HepG2 (cell line): ENCODE results near the gene CPLX1. TPM values are rescaled to one million over a fixed set of nuclear protein-coding genes. Genes with fewer than 3 reads are reported as not detected.

Source experiments
- ARID2 ChIP-seq: sonication (generic); formaldehyde crosslinking; IDR thresholded peaks from 2 replicates; pipeline ENCODE4 v1.8.1; 2022; ENCODE audit warnings: mild to moderate bottlenecking, missing genetic modification reagents, borderline replicate concordance
- JARID2 ChIP-seq: sonication (generic); formaldehyde crosslinking; IDR thresholded peaks from 2 replicates; pipeline ENCODE4 v1.8.1; 2023; ENCODE audit warnings: missing genetic modification reagents, inconsistent platforms; ENCODE audit not compliant: insufficient replicate concordance
- NFATC3 ChIP-seq: sonication (generic); formaldehyde crosslinking; IDR thresholded peaks from 2 replicates; pipeline ENCODE4 v1.5.1; 2020; ENCODE audit warnings: mild to moderate bottlenecking, missing genetic modification reagents
- PCBP2 ChIP-seq: fragments of 200-400 bp; formaldehyde crosslinking; optimal IDR thresholded peaks from 2 replicates; pipeline ENCODE3; 2018; ENCODE audit warnings: low read length, low read depth; ENCODE audit not compliant: poor library complexity, severe bottlenecking
- SIN3A ChIP-seq: IDR thresholded peaks from 2 replicates; pipeline ENCODE4 v1.6.1; 2011; ENCODE audit warnings: low read depth, mild to moderate bottlenecking, control low read depth, low read length, borderline replicate concordance
- SIN3B ChIP-seq: fragments of 150-350 bp; IDR thresholded peaks from 2 replicates; pipeline ENCODE4 v1.6.1; 2014; ENCODE audit warnings: low read length
- SOX5 ChIP-seq: IDR thresholded peaks from 2 replicates; pipeline ENCODE4 v1.6.1; 2016; ENCODE audit warnings: borderline replicate concordance
- ZKSCAN1 ChIP-seq: fragments of 150-350 bp; IDR thresholded peaks from 2 replicates; pipeline ENCODE4 v1.6.1; 2014; ENCODE audit warnings: low read length
- ZNF337 ChIP-seq: sonication (generic); formaldehyde crosslinking; IDR thresholded peaks from 2 replicates; pipeline ENCODE4 v1.5.1; 2020; ENCODE audit warnings: missing genetic modification reagents, low read depth, mild to moderate bottlenecking, borderline replicate concordance
- ZNF678 ChIP-seq: sonication (generic); formaldehyde crosslinking; IDR thresholded peaks from 2 replicates; pipeline ENCODE4 v1.4.0; 2020; ENCODE audit warnings: mild to moderate bottlenecking, missing genetic modification reagents
- polyA plus RNA-seq, 8 experiments: library from polyadenylated mRNA; depleted of rRNA in 3 of 8; stranded (reverse) in 7 of 8; unstranded in 1 of 8; fragments of >200 nt; fragmentation: Illumina TruSeq in 4 of 8; extraction: Trizol in 4 of 8; gene quantifications; 2 replicates each; pipeline versions ENCODE4 v1.2.1 to v1.2.3, GENCODE V29; 2011 to 2016; ENCODE audit warnings: low read depth in 4 of 8, missing spikeins in 1 of 8, mixed read lengths in 1 of 8; ENCODE audit not compliant: insufficient read depth in 1 of 8
- total RNA-seq, 5 experiments: library from RNA; depleted of rRNA; stranded (reverse); fragments of >200 nt; fragmentation: Illumina TruSeq; extraction: Trizol; gene quantifications; 2 replicates each; pipeline ENCODE4 v1.2.3, GENCODE V29; 2016; ENCODE audit warnings: low read depth in 1 of 5
- TF ChIP-seq, protein P1 (sequence below): sonication (generic); formaldehyde crosslinking; conservative IDR thresholded peaks from 2 replicates; pipeline ENCODE4 v1.4.0; 2020; ENCODE audit warnings: mild to moderate bottlenecking, missing genetic modification reagents, moderate library complexity
- TF ChIP-seq, protein P2 (sequence below), 2 experiments: sonication (generic) in 1 of 2; formaldehyde crosslinking in 1 of 2; IDR thresholded peaks; 2 replicates each; pipeline versions ENCODE4 v1.5.1 to v1.6.1; 2011 to 2020; ENCODE audit warnings: borderline replicate concordance in 1 of 2, low read depth in 1 of 2, low read length in 1 of 2, mild to moderate bottlenecking in 1 of 2, missing genetic modification reagents in 1 of 2, moderate library complexity in 1 of 2
- TF ChIP-seq, protein P3 (sequence below): sonication (generic); formaldehyde crosslinking; IDR thresholded peaks from 2 replicates; pipeline ENCODE4 v1.5.1; 2020; ENCODE audit warnings: mild to moderate bottlenecking, missing genetic modification reagents, borderline replicate concordance
- TF ChIP-seq, protein P4 (sequence below): sonication (generic); formaldehyde crosslinking; IDR thresholded peaks from 2 replicates; pipeline ENCODE4 v1.8.0; 2022; ENCODE audit warnings: mild to moderate bottlenecking, missing genetic modification reagents
- TF ChIP-seq, protein P5 (sequence below): sonication (generic); formaldehyde crosslinking; IDR thresholded peaks from 2 replicates; pipeline ENCODE4 v1.8.0; 2022; ENCODE audit warnings: mild to moderate bottlenecking, missing genetic modification reagents, borderline replicate concordance
- TF ChIP-seq, protein P6 (sequence below): IDR thresholded peaks from 2 replicates; pipeline ENCODE4 v1.6.1; 2016; ENCODE audit warnings: mild to moderate bottlenecking

Gene CPLX1
- total and polyA plus RNA-seq, 2 of the 13 experiments (the other 11 are each of a cell fraction or from before 2014, with no cell fraction given), result 0.18 TPM

DNA sequence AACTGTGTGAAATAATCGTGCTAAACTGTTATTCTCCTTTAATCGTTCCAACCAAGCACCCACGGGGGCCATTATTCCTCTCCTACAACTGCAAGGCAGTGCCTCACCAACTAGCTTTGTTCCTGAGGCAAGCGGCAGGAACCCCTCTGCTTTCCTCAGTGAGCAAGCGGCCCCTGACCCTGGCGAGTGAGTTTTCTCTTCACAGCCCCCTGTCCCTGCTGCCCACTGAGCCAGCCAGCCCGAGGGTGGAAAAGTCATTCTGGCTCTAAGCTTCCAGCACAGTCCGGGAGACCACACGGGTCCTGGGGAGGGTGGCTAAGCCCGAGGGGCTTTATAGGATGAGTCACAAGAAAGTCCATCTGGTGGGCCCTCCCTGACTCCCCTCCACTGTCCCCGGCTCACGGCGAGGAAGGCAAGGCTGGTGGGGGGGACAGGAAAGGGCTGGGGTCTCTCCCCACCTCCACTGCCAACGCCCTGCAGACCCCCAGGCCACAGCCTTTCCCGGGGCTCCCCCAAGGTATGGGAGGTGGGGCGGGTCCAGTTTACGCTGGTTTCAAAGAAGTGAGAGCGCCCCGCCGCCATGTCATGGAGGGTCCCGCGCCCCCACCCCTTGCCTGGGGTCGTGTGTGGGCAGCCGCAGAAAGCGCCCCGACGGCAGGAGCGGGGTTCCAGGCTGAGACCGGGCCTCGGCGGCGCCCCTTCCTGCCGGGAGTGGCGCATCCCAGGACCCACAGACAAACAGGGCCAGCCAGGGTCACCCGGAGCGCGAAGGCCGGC is 45.0 kb downstream of the CPLX1 start (continued):
- TF ChIP-seq, protein P1, sequence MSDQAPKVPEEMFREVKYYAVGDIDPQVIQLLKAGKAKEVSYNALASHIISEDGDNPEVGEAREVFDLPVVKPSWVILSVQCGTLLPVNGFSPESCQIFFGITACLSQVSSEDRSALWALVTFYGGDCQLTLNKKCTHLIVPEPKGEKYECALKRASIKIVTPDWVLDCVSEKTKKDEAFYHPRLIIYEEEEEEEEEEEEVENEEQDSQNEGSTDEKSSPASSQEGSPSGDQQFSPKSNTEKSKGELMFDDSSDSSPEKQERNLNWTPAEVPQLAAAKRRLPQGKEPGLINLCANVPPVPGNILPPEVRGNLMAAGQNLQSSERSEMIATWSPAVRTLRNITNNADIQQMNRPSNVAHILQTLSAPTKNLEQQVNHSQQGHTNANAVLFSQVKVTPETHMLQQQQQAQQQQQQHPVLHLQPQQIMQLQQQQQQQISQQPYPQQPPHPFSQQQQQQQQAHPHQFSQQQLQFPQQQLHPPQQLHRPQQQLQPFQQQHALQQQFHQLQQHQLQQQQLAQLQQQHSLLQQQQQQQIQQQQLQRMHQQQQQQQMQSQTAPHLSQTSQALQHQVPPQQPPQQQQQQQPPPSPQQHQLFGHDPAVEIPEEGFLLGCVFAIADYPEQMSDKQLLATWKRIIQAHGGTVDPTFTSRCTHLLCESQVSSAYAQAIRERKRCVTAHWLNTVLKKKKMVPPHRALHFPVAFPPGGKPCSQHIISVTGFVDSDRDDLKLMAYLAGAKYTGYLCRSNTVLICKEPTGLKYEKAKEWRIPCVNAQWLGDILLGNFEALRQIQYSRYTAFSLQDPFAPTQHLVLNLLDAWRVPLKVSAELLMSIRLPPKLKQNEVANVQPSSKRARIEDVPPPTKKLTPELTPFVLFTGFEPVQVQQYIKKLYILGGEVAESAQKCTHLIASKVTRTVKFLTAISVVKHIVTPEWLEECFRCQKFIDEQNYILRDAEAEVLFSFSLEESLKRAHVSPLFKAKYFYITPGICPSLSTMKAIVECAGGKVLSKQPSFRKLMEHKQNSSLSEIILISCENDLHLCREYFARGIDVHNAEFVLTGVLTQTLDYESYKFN (CRISPR knock-in tag), result no peak
- TF ChIP-seq SIN3A (no peak), SOX5 (CRISPR knock-in tag) (no peak), ARID2 (CRISPR knock-in tag) (peak; percentile 91), PCBP2 (no peak), SIN3B (no peak), NFATC3 (CRISPR knock-in tag) (no peak), JARID2 (CRISPR knock-in tag) (no peak), ZNF337 (CRISPR knock-in tag) (no peak), ZKSCAN1 (no peak), ZNF678 (no peak)
- TF ChIP-seq, protein P2, sequence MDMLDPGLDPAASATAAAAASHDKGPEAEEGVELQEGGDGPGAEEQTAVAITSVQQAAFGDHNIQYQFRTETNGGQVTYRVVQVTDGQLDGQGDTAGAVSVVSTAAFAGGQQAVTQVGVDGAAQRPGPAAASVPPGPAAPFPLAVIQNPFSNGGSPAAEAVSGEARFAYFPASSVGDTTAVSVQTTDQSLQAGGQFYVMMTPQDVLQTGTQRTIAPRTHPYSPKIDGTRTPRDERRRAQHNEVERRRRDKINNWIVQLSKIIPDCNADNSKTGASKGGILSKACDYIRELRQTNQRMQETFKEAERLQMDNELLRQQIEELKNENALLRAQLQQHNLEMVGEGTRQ (IDR thresholded peaks at IDR 0.05; ENCODE audit: low read depth, low read length), result no peak
- TF ChIP-seq, protein P2 (CRISPR knock-in tag; IDR thresholded peaks at IDR 0.05; ENCODE audit: borderline replicate concordance), result no peak
- TF ChIP-seq, protein P3, sequence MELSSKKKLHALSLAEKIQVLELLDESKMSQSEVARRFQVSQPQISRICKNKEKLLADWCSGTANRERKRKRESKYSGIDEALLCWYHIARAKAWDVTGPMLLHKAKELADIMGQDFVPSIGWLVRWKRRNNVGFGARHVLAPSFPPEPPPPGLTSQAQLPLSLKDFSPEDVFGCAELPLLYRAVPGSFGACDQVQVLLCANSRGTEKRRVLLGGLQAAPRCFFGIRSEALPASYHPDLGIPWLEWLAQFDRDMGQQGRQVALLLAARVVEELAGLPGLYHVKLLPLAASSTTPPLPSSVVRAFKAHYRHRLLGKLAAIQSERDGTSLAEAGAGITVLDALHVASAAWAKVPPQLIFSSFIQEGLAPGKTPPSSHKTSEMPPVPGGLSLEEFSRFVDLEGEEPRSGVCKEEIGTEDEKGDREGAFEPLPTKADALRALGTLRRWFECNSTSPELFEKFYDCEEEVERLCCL (CRISPR knock-in tag), result no peak
- TF ChIP-seq, protein P4, sequence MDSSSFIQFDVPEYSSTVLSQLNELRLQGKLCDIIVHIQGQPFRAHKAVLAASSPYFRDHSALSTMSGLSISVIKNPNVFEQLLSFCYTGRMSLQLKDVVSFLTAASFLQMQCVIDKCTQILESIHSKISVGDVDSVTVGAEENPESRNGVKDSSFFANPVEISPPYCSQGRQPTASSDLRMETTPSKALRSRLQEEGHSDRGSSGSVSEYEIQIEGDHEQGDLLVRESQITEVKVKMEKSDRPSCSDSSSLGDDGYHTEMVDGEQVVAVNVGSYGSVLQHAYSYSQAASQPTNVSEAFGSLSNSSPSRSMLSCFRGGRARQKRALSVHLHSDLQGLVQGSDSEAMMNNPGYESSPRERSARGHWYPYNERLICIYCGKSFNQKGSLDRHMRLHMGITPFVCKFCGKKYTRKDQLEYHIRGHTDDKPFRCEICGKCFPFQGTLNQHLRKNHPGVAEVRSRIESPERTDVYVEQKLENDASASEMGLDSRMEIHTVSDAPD (CRISPR knock-in tag), result 0 out of 2 replicates have a peak, but pooled peaks have one; percentile 52
- TF ChIP-seq, protein P5, sequence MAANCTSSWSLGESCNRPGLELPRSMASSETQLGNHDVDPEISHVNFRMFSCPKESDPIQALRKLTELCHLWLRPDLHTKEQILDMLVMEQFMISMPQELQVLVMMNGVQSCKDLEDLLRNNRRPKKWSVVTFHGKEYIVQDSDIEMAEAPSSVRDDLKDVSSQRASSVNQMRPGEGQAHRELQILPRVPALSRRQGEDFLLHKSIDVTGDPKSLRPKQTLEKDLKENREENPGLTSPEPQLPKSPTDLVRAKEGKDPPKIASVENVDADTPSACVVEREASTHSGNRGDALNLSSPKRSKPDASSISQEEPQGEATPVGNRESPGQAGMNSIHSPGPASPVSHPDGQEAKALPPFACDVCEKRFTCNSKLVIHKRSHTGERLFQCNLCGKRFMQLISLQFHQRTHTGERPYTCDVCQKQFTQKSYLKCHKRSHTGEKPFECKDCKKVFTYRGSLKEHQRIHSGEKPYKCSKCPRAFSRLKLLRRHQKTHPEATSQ, result peak; percentile 87; the same call in 1 of the 2 replicates
- TF ChIP-seq, protein P6, sequence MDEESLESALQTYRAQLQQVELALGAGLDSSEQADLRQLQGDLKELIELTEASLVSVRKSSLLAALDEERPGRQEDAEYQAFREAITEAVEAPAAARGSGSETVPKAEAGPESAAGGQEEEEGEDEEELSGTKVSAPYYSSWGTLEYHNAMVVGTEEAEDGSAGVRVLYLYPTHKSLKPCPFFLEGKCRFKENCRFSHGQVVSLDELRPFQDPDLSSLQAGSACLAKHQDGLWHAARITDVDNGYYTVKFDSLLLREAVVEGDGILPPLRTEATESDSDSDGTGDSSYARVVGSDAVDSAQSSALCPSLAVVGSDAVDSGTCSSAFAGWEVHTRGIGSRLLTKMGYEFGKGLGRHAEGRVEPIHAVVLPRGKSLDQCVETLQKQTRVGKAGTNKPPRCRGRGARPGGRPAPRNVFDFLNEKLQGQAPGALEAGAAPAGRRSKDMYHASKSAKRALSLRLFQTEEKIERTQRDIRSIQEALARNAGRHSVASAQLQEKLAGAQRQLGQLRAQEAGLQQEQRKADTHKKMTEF (CRISPR knock-in tag), result peak; percentile 42; the same call in 1 of the 2 replicates
